B cell (primary cell): Measurements from ENCODE around the gene LYST.

Experiments used
- CTCF ChIP-seq: fragments of 200-600 bp; IDR thresholded peaks from one replicate; pipeline ENCODE4 v1.8.0; 2022; ENCODE audit warnings: antibody characterized with exemption, mild to moderate bottlenecking
- EZH2 ChIP-seq: IDR thresholded peaks from 2 replicates; pipeline ENCODE4 v1.6.1; 2012; ENCODE audit warnings: borderline replicate concordance, low read depth, mild to moderate bottlenecking, moderate library complexity, low read length; ENCODE audit not compliant: insufficient read depth, poor library complexity, severe bottlenecking

DNA sequence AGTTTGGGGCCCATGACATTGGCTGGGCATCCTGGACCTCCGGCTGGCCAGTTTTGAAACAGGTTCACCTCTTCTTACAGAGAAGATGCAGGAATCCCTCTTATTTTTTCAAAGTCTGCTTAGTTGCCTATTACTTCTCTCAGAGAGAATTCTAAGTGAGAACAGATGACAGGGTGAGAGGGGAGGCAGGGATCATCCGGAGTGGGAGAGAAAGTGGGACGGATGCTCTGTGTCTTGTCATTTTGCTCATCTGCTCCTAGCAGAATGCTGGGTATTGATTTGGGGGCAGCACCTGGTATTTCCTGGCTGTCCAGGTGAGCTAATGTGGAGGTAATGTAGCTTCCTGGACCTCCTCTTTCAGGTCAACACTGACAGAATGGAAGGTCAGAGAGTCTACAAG is 249.6 kb downstream of the LYST start:
- TF ChIP-seq CTCF (no peak), EZH2 (no peak)
